H1 (cell line): ENCODE data around the gene LAMC1. TPM values are rescaled to one million over a fixed set of nuclear protein-coding genes. Genes with fewer than 3 reads are reported as not detected.

Experiments
- SIRT6 ChIP-seq: IDR thresholded peaks from one replicate; pipeline ENCODE4 v1.7.1; 2012; ENCODE audit warnings: low read length, inconsistent platforms
- polyA plus RNA-seq, 7 experiments: library from polyadenylated mRNA; depleted of rRNA in 3 of 7; stranded (reverse) in 5 of 7; unstranded in 2 of 7; fragments of >200 nt in 5 of 7; fragments of 200-250 nt in 2 of 7; gene quantifications; 1 replicate in 5 of 7; 2 replicates in 1 of 7; 4 replicates in 1 of 7; pipeline versions ENCODE4 v1.2.1 to v1.2.3, GENCODE V29; 2011 to 2013; ENCODE audit warnings: missing spikeins in 2 of 7, mixed read lengths in 2 of 7
- total RNA-seq: library from RNA; stranded (reverse); fragmentation: NEBNext Ultra II Directional; extraction: Animal tissue kit (Norgen Biotek cat#: 25700); gene quantifications from 2 replicates; pipeline ENCODE4 v1.2.1, GENCODE V29; 2021
- TF ChIP-seq, protein P1 (sequence below): fragments of 300-600 bp; sonication (generic); IDR thresholded peaks from 2 replicates; pipeline ENCODE4 v1.7.1; 2012; ENCODE audit warnings: low read length, moderate library complexity, mild to moderate bottlenecking, inconsistent platforms; ENCODE audit not compliant: insufficient replicate concordance
- TF ChIP-seq, protein P2 (sequence below): IDR thresholded peaks from 2 replicates; pipeline ENCODE4 v1.6.1; 2012; ENCODE audit warnings: inconsistent platforms

LAMC1 gene
- total and polyA plus RNA-seq, 2 of the 8 experiments (the other 6 are each of a cell fraction or from before 2014, with no cell fraction given), result 47.6 to 90.3 TPM

DNA sequence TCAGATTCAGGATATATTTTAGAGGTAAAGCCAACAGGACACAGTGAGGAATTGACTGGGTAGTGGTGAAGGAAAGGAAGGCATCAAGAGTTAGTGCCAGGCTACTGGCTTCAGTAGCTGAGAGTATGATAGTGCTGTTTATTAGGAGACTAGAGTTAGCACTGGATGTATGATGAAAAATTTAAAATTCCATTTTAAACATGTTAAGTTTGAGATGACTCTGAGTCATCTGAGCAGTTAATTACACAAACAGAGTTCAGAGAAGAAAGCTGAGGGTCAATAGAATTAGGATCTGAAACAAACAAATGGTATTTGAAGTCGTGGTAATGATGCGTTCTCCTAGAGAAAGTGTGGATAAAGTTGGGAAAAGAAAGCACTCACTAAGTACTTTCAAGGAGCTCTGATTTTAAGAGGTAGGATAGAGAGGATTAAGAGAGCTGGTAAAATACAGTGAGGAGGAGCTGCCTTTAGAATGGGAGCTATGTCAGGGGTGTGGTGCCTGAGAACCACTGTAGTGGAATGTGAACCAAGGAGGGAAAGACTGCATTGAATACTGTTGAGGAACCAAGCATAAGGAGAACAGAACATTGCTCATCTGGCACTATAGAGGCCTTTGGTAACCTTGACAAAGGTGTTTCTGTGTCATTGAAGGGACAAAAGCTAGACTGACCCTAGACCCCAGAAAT is 48.6 kb upstream of the LAMC1 start (continued):
- TF ChIP-seq, protein P1, sequence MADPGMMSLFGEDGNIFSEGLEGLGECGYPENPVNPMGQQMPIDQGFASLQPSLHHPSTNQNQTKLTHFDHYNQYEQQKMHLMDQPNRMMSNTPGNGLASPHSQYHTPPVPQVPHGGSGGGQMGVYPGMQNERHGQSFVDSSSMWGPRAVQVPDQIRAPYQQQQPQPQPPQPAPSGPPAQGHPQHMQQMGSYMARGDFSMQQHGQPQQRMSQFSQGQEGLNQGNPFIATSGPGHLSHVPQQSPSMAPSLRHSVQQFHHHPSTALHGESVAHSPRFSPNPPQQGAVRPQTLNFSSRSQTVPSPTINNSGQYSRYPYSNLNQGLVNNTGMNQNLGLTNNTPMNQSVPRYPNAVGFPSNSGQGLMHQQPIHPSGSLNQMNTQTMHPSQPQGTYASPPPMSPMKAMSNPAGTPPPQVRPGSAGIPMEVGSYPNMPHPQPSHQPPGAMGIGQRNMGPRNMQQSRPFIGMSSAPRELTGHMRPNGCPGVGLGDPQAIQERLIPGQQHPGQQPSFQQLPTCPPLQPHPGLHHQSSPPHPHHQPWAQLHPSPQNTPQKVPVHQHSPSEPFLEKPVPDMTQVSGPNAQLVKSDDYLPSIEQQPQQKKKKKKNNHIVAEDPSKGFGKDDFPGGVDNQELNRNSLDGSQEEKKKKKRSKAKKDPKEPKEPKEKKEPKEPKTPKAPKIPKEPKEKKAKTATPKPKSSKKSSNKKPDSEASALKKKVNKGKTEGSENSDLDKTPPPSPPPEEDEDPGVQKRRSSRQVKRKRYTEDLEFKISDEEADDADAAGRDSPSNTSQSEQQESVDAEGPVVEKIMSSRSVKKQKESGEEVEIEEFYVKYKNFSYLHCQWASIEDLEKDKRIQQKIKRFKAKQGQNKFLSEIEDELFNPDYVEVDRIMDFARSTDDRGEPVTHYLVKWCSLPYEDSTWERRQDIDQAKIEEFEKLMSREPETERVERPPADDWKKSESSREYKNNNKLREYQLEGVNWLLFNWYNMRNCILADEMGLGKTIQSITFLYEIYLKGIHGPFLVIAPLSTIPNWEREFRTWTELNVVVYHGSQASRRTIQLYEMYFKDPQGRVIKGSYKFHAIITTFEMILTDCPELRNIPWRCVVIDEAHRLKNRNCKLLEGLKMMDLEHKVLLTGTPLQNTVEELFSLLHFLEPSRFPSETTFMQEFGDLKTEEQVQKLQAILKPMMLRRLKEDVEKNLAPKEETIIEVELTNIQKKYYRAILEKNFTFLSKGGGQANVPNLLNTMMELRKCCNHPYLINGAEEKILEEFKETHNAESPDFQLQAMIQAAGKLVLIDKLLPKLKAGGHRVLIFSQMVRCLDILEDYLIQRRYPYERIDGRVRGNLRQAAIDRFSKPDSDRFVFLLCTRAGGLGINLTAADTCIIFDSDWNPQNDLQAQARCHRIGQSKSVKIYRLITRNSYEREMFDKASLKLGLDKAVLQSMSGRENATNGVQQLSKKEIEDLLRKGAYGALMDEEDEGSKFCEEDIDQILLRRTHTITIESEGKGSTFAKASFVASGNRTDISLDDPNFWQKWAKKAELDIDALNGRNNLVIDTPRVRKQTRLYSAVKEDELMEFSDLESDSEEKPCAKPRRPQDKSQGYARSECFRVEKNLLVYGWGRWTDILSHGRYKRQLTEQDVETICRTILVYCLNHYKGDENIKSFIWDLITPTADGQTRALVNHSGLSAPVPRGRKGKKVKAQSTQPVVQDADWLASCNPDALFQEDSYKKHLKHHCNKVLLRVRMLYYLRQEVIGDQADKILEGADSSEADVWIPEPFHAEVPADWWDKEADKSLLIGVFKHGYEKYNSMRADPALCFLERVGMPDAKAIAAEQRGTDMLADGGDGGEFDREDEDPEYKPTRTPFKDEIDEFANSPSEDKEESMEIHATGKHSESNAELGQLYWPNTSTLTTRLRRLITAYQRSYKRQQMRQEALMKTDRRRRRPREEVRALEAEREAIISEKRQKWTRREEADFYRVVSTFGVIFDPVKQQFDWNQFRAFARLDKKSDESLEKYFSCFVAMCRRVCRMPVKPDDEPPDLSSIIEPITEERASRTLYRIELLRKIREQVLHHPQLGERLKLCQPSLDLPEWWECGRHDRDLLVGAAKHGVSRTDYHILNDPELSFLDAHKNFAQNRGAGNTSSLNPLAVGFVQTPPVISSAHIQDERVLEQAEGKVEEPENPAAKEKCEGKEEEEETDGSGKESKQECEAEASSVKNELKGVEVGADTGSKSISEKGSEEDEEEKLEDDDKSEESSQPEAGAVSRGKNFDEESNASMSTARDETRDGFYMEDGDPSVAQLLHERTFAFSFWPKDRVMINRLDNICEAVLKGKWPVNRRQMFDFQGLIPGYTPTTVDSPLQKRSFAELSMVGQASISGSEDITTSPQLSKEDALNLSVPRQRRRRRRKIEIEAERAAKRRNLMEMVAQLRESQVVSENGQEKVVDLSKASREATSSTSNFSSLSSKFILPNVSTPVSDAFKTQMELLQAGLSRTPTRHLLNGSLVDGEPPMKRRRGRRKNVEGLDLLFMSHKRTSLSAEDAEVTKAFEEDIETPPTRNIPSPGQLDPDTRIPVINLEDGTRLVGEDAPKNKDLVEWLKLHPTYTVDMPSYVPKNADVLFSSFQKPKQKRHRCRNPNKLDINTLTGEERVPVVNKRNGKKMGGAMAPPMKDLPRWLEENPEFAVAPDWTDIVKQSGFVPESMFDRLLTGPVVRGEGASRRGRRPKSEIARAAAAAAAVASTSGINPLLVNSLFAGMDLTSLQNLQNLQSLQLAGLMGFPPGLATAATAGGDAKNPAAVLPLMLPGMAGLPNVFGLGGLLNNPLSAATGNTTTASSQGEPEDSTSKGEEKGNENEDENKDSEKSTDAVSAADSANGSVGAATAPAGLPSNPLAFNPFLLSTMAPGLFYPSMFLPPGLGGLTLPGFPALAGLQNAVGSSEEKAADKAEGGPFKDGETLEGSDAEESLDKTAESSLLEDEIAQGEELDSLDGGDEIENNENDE, result no peak
- no peak for TF ChIP-seq SIRT6
- TF ChIP-seq, protein P2, sequence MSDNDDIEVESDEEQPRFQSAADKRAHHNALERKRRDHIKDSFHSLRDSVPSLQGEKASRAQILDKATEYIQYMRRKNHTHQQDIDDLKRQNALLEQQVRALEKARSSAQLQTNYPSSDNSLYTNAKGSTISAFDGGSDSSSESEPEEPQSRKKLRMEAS, result no peak
